Epithelial cell of esophagus (primary cell): ENCODE data around the gene ZKSCAN2.
A peak's percentile ranks its signal among the peaks of the same experiment; 100 is the strongest.

Experiments used
- DNase-seq: peaks from one replicate; pipeline ENCODE4 v3.0.0; 2010; ENCODE audit warnings: low read depth
- H3K4me3 ChIP-seq: 2 replicates; pipeline ENCODE4 v1.5.1; 2011; ENCODE audit warnings: mild to moderate bottlenecking, low read length, control low read depth
- CTCF ChIP-seq: IDR thresholded peaks from 2 replicates; pipeline ENCODE4 v1.5.1; 2011; ENCODE audit warnings: low read depth, mild to moderate bottlenecking, low read length, control low read depth, inconsistent platforms; ENCODE audit not compliant: insufficient read depth; ENCODE audit errors: missing control alignments

The ZKSCAN2 gene

GRCh38 chr16:25257470-25257955 lies at the start of gene ZKSCAN2:
TSS of gene ZKSCAN2 (minus strand) at chr16:25257845. CDS start at chr16:25257127, 718 bp downstream.
- no peak for TF ChIP-seq CTCF
- peak within 1 kb of the TSS; percentile 84 for H3K4me3 ChIP-seq
- DNase-seq, result peak; percentile 92

- H3K4me3 ChIP-seq, result no peak overlapping the region
- no peak for TF ChIP-seq CTCF
- DNase-seq, result no peak
Observed at GRCh38 chr16:25299792-25300590, 42.3 kb upstream of the ZKSCAN2 start.

DNA sequence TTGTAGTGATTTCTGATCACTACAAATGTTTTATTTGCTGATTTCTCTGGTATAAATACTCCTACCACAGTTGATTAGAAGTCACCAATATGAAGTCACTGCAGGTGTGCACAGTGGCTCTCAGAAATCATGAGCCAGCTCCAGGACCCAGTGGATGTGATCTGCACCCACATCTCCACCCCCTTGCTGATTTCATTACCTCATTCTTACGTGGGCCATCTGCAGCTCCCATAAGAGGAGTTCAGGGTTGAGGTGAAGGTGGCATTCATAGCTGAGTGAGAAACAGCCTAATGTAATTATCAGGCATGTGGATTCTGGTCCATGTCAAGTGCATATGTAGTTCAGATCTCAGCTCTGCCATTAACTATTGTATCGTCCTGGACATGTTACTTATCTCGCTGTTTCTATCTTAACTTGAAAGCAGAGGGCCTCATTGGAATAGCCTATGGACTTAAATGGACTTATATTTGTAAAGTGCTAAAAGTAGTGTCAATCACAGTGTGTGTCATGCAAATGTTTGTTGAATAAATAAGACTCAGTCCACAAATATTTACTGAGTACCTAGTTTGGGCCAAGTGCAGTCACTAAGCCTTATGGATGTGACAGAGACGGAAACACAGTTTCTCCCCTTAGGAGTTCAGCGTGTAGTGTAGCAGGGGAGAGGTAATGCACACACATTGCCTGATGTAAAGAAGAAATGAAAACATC lies 40.7 kb upstream of the ZKSCAN2 start:
- DNase-seq, result no peak
- no peak overlapping the region for H3K4me3 ChIP-seq
- TF ChIP-seq CTCF, result no peak

DNA sequence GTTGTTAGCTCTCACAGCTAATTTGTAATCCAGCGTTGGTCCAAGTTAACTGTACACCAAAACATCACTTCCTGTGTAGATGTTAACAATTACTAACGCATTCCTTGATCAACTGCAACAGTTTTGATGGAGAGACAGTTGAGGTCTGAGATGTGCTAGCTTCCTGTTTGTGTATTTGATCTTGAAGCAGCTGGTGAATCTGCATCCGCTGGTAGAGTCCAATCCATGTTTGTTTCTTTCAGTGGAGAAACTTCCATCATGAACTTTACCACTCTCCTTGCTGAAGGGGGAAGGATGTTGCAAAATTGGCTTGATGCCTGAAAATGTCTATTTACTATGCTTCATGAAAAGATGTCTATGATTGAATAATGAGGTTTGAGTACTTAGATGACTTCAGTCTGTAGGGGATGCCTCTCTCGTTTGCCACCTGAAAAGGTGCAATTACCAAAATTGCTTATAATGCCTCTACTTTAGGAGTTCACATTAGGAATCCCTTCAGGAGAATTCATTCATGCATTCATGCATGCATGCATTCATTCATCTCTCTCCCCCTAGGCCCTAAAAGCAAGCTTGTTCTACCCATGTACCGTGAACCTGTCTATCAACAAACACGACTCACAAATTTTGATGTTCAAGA lies 39.6 kb upstream of the ZKSCAN2 start:
- TF ChIP-seq CTCF, result no peak
- no peak for DNase-seq
- H3K4me3 ChIP-seq, result no peak overlapping the region

DNA sequence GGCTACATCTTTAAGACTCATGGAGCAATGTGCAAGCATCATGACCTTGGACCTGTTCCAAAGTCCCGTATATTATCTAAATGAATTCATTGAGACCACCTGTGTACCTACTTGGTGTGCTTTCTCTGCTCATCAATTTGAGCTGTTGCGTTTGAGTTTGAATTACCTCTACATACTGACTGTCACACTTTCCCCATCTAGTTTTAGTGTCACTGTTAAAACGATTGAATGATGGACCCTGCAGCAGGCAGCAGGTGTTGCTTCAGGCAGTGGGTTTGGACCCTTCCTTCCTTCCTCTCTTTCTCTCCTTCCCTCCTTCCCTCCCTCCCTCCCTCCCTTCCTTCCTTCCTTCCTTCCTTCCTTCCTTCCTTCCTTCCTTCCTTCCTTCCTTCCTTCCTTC lies 33.9 kb upstream of the ZKSCAN2 start:
- H3K4me3 ChIP-seq, result no peak overlapping the region
- TF ChIP-seq CTCF, result no peak
- no peak for DNase-seq

DNA sequence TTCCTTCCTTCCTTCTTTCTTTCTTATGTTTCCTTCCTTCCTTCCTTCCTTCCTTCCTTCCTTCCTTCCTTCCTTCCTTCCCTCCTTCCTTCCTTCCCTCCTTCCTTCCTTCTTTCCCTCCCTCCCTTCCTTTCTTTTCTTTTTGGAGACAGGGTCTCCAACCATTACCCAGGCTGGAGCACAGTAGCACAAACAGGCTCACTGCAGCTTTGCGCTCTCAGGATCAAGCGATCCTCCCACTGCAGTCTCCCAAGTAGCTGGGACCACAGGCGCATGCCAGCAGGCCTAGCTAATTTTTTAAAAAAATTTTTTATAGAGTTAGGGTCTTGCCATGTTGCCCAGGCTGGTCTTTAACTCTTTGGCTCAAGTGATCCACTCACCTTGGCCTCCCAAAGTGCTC lies 31.8 kb upstream of the ZKSCAN2 start:
- no peak for TF ChIP-seq CTCF
- H3K4me3 ChIP-seq, result no peak overlapping the region
- DNase-seq, result no peak
